Measurements from ENCODE around the gene SHISA8. TPM values are rescaled to one million over a fixed set of nuclear protein-coding genes. Genes with fewer than 3 reads are reported as not detected.

SHISA8 gene
- polyA plus RNA-seq, 1 experiment = not detected

DNA sequence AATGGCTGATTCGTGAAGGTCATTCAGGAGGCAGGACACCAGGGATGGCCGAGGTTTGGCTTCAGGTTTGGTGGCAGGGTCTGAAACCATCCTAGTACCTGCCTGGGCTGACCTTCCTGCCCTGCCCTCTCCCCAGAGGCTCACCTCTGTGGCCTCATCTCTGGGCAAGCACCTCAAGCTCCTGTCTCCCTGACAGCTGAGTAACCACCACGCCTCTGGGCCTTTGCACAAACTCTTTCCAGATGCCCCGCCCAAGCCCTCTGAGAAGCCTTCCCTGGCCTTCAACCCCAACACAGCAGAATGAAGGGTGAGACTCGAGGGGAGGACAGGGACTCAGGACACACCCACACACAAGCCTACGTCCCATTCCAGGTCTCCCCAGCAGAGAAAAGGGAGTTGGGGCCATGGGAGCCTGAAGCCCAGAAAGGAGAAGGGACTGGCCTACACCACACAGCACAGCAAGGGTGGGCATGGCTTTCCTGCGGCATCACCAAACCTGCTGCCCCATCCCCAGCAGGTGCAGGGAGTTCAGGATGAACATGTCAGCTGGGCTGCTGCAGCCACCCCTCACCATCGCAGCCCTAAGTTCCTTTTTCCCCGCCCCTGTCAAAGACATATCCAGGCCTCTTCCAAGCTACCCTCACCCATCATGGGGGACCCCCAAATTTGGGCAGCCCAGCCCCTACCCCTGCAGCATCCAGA is 2.4 kb downstream of the SHISA8 start:
- Histone ChIP-seq H3K27ac (ENCODE audit: low read depth, low read length) (no peak overlapping the region), H3K27me3 (ENCODE audit: control insufficient read depth, insufficient read depth, low read length) (peaks cover 69% of the 10 kb centered on the region), H3K4me3 (ENCODE audit: low read depth, low read length) (no peak overlapping the region), H3K9me3 (ENCODE audit: control insufficient read depth, insufficient read depth, low read length) (no peaks in the 10 kb centered on the region; the same call in 1 of the 2 replicates)
- no peak for TF ChIP-seq CTCF (IDR thresholded peaks at IDR 0.05; ENCODE audit: low read depth, low read length)
- no peak for DNase-seq (ENCODE audit: low read depth, low spot score)
- ChIA-PET POLR2A (interaction anchor here (0.6 kb wide), 1 partner anchor 115 kb away, joined by 4 read pairs; no protein-coding TSS in a partner anchor), CTCF (interaction anchor here (1.6 kb wide), 1 partner anchor 215 kb away, joined by 6 read pairs; no protein-coding TSS in a partner anchor)

GRCh38 chr22:41911001-41911611 is 3.8 kb downstream of the SHISA8 start:
- H3K27me3 ChIP-seq (ENCODE audit: control insufficient read depth, insufficient read depth, low read length) = peaks cover 57% of the 10 kb centered on the region
- no peak overlapping the region for H3K4me3 ChIP-seq (ENCODE audit: low read depth, low read length)

DNA sequence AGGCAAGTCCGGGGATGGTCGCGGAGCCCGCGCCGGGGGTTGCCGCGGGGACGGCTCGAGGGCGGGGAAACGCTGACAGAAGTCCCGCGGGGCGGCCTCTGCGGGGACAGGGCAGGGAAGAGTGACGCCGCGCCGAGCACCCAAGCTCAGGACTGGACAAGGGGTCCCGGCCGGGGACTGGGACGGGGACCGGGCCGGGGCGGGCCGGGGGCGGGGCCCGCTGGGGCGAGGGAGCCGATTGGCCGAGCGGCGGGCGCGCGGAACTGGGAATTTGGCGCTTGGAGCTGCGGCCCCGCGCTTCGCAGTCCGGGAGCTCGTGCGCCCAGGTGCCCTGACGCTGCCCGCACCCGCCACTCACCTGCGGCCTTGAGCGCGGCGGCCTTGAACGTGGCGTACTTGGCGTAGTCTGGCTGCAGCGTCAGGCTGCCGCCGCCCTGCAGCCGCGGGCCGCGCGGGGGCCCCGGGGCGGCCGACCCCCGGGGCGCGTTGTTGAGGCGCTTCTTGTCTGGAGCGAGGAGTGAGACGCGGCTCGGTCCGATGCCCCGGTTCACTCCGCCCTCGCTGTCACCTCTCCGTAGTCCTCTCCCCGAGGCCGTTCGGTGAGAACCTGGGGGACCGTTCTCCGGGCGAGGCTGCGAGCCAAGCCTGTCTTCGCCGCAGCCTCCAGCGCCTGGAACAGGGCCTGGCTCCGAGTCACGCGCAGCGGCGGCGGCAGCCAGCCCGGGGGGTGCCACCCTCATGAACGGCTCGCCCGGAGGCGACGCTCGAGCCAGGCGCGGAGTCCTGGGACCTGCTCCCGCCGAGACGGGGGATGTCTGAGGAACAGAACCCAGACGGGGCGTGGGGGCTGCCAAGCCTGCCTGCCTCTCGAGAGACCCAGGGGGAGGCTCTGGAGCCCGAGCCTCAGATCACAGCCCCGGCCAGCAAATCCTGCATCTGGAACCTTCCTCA is 4.5 kb downstream of the SHISA8 start:
- H3K9me3 ChIP-seq (ENCODE audit: control insufficient read depth, insufficient read depth, low read length) = no peaks in the 10 kb centered on the region; the same call in 1 of the 2 replicates
- peaks cover 49% of the 10 kb centered on the region for H3K27me3 ChIP-seq (ENCODE audit: control insufficient read depth, insufficient read depth, low read length)
- no peak for DNase-seq (ENCODE audit: low read depth, low spot score)
- CTCF ChIA-PET = no interaction called here
- no peak for TF ChIP-seq CTCF (IDR thresholded peaks at IDR 0.05; ENCODE audit: low read depth, low read length)
- no peak overlapping the region for H3K4me3 ChIP-seq (ENCODE audit: low read depth, low read length)
- POLR2A ChIA-PET = interaction anchor here (0.6 kb wide), 1 partner anchor 464 kb away, joined by 3 read pairs; the partner anchor contains the start of gene TOB2
- H3K27ac ChIP-seq (ENCODE audit: low read depth, low read length) = no peak overlapping the region

More at GRCh38 chr22:41911001-41911611, 3.8 kb downstream of the SHISA8 start:
- TF ChIP-seq CTCF (IDR thresholded peaks at IDR 0.05; ENCODE audit: low read depth, low read length) = no peak
- Histone ChIP-seq H3K9me3 (ENCODE audit: control insufficient read depth, insufficient read depth, low read length) (no peaks in the 10 kb centered on the region; the same call in 1 of the 2 replicates), H3K27ac (ENCODE audit: low read depth, low read length) (no peak overlapping the region)
- ChIA-PET CTCF (interaction anchor here (1.6 kb wide), 1 partner anchor 214 kb away, joined by 6 read pairs; no protein-coding TSS in a partner anchor), POLR2A (no interaction called here)
- no peak for DNase-seq (ENCODE audit: low read depth, low spot score)

DNA sequence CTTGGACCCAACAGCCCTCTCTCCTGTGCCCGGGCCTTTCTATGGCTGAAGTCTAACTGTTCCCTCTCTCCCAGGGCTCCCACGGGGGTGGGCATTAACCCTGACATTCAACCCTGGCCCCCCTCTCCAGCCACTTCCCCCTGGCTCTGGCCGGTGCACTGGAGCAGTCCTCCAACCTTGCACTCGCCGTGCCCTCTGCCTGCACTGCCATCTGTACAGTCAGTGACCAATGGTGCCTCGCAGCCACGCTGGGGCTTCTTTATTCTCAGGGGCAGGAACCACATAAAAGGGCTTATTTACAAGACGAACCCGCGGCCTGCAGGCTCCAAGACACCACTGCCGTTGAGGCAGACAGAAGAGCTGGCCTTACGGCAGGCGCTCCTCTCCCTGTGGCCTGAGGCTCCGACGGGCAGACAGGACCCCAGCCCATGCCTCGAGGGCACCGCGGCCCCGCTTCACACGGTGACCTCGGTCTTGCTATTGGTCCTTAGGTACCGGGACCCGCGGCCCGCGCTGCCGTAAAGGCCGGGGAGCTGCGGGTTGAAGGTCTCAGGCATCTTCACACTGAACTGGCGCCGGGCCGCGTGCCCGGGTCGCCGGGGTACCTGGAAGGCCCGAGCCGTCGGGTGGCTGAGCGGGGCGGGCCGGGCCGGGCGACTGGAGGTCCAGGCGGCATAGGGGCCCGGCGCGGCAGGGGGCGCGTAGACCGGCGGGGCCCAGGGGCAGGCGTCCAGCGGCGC is 5.4 kb downstream of the SHISA8 start:
- Histone ChIP-seq H3K27me3 (ENCODE audit: control insufficient read depth, insufficient read depth, low read length) (peaks cover 46% of the 10 kb centered on the region), H3K27ac (ENCODE audit: low read depth, low read length) (no peak overlapping the region), H3K4me3 (ENCODE audit: low read depth, low read length) (no peak overlapping the region), H3K9me3 (ENCODE audit: control insufficient read depth, insufficient read depth, low read length) (no peaks in the 10 kb centered on the region; the same call in 1 of the 2 replicates)
- no peak for TF ChIP-seq CTCF (IDR thresholded peaks at IDR 0.05; ENCODE audit: low read depth, low read length)
- ChIA-PET CTCF (no interaction called here), POLR2A (no interaction called here)
- DNase-seq (ENCODE audit: low read depth, low spot score) = no peak
